Left colon (tissue), 2 donors: ENCODE data around the gene HOXB3. TPM values are rescaled to one million over a fixed set of nuclear protein-coding genes. Genes with fewer than 3 reads are reported as not detected.

ENCODE experiments used
- ATAC-seq: fragments of 200-7000 bp; cut with Tn5 transposase; one replicate; pipeline ENCODE4 v1.9.1; 2020; ENCODE audit warnings: mild to moderate bottlenecking, moderate library complexity
- DNase-seq, 2 donors: peaks; one replicate each; pipeline ENCODE4 v3.0.0-alpha.2; 2020
- intact Hi-C, 2 donors: fragments of 100-400 bp; cut with DNase I in 1 of 2; cut with micrococcal nuclease in 1 of 2; formaldehyde crosslinking; loops; one replicate each; pipeline versions ENCODE4 v1.11.2 to v1.14.0; 2022; cut with DNase I, micrococcal nuclease
- total RNA-seq, 2 donors: library from RNA; stranded (reverse); fragmentation: NEBNext Ultra II Directional; extraction: Animal tissue kit (Norgen Biotek cat#: 25700); gene quantifications; one replicate each; pipeline ENCODE4 v1.2.1, GENCODE V29; 2021
- donor health status: DM: no; HTN: no; CAD: no.
- donor health status: DM: yes; HTN: yes; CAD: no.

The HOXB3 gene
- total RNA-seq, 2 donors from 2014 or later = 35.8 to 41.9 TPM

DNA sequence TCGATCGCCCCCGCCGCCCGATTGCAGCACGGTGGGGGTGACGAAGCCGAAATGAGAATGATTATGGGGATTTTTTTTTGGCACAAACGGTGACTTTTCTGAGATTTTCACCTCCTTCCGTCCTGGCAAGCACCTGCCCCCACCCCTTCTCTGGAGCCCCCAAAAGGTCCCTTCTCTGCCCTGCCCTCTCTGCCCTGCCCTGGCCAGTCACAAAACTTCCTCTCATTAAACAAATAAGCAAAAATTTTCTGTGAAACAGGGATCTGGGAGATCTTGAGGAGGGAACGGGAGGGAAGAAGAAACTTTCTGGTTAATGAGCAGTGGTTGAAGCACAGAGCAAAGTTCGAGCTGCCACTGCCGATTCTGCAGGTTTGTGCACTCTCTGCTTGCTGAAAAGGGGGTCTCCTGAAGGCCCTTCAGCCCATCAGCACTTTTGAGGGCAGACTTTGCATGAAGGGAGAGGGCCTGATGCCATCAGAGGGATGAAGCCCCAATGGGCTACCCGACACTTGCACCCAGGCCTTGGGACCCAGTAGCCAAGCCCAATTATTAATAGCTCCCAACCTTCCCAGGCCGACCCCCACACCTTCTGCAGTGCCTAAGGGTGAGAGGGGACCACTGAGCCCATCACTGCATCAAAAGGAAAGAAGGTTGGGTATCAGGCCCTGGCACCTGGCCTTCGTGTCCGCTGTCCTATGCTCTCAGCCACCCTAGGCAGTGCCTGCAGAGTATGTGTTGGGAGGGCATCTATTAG lies 26.1 kb upstream of the HOXB3 start:
- DNase-seq = no peak
- intact Hi-C loops = loop anchor here in 1 of 2 donors (5.0 kb wide), 1 partner anchor 284 kb away; no protein-coding TSS in a partner anchor
- no peak for ATAC-seq

DNA sequence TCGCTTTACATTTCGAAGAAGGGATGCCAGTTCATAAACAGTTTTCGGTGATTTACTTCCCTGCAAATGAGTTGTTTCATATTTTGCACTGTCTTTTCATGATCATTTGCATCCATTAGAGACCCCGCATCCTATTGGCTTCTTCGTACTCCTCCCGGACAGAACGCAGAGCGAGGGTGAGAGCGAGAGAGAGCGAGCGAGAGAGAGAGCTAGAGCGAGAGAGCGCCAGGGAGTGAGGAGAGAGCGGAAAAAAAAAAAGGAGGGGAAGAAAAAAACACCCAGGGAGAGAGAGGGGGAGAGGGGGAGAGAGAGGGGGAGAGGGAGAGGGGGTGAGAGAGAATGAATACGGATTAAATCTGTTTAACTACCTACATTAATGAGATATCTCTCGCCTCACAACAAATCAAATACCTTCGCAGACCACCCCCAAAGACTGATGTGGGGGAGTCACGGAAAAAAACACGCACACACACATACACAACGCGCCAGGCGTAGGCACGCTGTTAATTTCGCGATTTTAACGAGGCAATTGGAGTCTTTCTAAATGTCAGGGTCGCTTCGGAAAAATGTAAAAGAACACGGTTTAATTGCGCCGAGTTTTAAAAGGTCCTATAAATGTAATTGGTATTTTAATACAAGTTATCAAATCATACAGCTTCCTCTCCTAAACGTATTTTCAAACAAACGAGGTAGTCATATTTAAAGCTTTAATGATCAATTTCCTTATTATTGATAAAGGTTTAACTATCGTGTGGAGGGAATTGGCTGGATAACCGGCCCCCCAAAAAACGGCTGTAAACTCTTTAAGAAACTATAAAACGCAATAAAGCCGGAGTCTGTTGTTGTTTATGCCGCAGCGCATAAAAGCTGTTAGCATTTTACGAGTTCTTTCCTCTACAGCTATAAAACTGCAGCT lies 25.3 kb upstream of the HOXB3 start, which contains the start of gene HOXB8:
Gene HOXB8, minus strand, starts transcription at position 246 of the 916 bp plus-strand sequence. CDS start 588 bp downstream, outside the sequence.
- intact Hi-C loops = loop anchor here in 1 of 2 donors (5.0 kb wide), 1 partner anchor 283 kb away; no protein-coding TSS in a partner anchor
- DNase-seq (peak in 1 of 2 donors; percentile 55), ATAC-seq (no peak)

DNA sequence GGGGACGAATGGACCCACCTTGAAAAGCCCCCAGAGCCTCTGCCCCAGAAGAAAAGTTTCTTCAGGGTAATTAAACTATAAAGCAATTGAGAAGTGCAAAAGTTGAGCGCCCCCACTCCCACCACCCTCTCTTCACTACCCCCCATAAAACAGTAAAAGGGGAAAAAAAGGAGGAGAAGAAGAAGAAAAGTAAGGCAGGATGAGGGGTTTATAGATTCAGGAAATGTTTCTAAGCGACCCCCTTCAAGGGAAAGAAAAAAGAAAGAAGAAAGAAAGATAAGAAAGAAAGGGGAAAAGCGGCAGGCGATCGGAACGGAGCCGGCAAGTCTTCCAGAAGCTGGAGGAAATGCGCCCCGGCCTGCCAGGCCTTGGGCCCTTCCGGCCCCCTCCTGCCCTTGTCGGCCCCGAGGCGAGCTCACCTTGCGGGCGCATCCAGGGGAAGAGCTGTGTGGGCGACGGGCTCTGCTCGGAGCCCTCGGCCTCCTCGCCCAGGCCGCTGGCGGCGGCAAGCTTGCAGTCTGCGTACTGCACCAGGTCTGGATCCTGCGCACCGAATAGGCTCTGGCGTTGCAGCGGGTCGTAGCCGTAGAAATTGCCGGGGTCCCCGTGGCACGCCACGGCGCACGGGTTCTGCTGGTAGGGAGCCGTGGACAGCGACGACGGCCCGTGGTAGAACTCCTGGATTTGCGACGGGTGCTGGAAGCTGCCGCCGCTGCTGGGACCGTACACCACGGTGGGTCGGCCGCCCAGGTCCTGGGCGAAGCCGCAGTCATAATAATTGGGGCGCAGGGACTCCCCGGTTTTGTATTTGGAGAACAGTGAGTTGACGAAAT lies 24.0 kb upstream of the HOXB3 start:
- ATAC-seq (no peak), DNase-seq (peak in 1 of 2 donors; percentile 48)
- intact Hi-C loops = no loop called here

DNA sequence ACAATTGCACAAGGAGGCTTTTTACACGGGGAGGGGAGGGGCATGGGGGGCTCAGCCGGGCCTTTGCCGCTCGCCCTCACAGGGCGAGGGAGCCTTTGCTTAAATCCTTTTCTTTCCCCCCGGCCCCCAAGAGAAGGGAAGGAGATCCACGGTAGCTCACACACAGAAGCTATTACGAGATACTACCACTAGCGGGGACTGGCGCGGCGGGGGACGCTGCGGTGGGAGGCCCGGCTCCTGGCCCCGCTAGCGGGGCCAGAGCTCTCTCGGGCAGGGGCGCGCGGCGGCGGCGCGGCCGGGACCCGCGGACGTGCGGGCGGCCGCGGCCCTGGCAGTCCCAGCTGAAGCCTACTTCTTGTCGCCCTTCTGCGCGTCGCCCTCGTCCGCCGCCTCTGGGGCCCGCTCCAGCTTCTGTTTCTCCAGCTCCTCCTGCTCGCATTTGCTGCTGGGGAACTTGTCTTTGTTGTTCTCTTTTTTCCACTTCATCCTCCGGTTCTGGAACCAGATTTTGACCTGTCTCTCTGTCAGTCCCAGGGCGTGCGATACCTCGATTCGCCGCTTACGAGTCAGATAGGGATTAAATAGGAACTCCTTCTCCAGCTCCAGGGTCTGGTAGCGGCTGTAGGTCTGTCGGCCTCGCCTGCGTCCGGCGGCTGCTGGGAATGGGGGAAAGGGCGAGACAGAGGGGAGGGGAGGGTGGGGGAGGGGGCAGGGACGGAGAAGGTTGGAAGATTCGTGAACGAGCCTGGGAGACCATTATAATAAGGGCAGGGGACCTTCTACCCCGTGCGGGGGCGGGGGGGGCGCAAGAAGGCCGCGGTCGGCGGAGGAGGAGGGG lies 23.0 kb upstream of the HOXB3 start:
- DNase-seq (peak in 1 of 2 donors; percentile 59), ATAC-seq (no peak)
- intact Hi-C loops = no loop called here

DNA sequence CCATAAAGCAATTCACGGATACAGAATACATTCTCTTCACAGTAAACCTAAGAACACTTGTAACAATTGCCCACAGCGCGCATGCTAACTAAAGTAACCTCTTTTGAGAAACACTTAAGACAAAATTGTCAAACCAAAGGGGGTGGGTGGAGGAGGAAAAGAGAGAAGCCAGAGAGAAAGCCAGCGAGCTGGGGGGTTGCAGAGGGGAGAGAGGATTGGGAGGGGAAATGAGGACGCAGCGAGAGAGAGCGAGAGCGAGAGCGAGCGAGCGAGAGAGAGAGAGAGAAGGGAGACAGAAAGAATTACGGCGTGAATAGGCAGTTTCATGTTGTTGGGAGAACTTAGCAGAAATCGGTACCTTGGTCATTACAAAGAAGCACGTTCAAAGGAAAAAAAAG lies 22.4 kb upstream of the HOXB3 start:
- DNase-seq (no peak), ATAC-seq (no peak)
- intact Hi-C loops = no loop called here

DNA sequence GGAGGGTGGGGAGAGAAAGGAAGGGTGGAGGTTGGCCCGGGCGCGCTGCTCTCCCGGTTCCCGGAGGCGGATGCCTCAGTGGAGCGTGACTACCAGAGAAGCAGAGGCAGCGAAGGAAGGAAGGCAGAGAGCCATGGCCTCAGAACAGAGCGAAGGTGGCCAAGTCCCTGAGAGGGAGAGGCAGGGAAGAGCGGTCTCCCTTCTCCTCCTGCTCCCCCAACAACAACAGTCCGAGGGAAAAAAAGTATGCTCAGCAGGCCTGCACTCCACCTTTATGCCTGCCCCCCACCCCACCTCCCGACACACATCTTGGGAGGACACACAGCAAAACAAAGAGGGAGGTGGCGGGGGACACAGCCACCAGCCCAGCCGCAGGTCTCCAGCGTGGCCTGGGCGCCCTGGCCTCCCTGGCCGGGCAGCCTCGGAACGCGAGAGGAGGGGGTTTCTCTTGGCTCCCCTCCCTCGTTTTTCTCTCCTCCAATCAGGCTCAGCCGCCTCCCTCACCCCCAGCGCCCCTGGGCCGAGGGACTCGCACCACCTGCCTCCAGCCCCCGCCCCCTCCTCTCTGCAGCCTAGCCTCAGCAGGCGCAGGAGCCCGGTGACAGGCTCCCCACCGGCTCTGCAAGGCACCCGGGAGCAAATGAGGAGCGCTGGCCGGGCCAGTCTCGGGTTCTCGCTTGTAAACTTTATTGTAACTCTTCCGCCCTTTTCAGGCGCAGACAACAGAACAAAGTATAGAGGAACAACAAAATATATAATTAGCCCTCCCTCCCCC lies 21.8 kb upstream of the HOXB3 start:
- peak; percentile 32 for ATAC-seq

DNA sequence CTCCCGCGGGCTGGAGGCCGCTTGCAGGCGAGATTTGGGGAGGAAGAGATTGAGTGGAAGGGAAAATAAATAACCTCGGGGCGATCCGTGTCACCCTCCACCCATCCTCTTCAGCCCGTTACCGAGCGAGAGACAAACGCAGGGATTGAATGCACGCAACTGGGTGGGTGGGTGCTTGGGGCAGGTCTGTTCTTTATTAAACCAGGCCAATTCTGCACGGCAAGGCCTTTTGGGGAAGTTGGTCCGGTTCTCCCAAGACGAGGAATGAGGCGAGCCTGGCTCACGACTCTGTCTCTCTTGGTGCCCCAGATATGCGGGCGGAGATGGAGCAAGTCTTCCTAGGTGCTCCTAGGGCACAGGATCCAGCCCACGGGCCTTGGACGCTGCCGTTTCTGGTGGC lies 21.2 kb upstream of the HOXB3 start:
- intact Hi-C loops = no loop called here
- DNase-seq = peak in 1 of 2 donors; percentile 54
- ATAC-seq = peak; percentile 14

More for the DNA sequence above, 21.8 kb upstream of the HOXB3 start:
- DNase-seq = peak in 1 of 2 donors; percentile 71
- intact Hi-C loops = no loop called here

DNA sequence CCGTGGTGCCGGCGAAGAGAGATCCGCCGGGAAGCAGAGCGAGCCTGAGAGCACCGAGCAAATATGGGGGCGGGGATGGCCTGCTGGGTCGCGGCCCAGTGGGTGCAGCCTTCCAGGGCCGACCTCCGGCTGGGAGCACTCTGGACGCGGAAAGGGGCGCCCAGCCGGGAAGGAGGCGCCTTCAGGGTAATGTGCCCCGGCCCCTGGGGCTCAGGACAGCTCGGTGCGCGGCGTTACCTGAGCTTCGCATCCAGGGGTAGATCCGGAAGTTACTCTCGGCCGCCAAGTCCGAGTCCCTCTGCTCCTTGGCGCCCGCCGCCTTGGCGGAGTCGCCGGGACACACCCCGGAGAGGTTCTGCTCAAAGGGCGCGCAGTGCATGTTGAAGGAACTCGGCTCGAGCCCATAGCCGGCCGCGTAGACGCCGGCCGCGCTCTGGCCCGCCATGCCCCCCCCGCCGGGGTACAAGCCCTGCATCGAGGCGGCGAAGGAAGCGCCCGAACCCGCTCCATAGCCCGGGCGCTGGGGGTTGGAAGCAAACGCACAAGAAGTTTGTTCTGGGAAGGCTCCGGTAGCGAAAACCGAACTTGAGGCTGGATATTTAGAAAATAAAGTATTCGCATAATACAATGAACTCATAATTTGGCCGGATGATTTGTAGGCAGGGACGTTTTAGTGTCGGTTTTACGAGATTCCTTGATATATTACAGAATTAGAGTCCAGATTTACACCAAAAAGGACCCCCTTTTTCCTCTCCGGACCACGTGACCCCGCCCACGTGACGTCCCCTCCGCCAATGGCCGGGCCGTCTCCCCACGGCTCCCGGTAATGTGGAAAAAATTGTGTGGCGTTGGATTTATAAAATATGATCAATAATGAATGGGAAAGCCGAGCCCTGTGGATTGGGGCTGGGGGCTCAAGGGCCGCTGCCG lies 20.5 kb upstream of the HOXB3 start, which contains the start of gene HOXB7:
Gene HOXB7, minus strand, starts transcription at position 736 of the 930 bp plus-strand sequence. Its CDS starts 99 bp downstream, at position 637.
- DNase-seq = peak; percentile 80 to 90
- ATAC-seq = peak; percentile 73
- intact Hi-C loops = no loop called here

DNA sequence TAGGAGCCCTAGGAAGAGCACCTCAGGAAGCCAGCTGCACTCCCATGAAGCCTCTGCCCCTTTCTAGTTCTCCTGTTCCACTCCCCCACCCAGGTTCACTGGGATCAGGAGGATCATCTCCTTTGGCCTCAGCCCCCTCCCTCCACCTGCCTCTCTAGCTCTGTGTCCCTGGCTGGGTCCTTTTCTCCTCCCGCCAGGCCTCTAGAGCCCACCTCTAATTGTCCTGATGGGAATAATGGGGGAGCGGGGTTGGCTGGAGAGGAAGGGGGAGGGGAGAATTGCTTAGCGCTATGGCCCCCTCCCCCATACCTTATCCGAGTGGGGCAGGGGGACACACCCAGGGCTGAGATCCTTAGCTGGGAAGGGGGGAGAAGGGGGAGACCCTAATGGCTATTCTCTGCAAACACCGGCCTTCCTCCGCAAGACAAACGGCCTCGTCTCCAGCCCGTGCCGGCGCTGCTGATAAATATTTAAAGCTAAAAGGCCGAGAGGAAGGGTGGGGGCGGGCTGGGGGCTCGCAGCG lies 19.8 kb upstream of the HOXB3 start:
- DNase-seq (no peak), ATAC-seq (no peak)
- intact Hi-C loops = no loop called here

DNA sequence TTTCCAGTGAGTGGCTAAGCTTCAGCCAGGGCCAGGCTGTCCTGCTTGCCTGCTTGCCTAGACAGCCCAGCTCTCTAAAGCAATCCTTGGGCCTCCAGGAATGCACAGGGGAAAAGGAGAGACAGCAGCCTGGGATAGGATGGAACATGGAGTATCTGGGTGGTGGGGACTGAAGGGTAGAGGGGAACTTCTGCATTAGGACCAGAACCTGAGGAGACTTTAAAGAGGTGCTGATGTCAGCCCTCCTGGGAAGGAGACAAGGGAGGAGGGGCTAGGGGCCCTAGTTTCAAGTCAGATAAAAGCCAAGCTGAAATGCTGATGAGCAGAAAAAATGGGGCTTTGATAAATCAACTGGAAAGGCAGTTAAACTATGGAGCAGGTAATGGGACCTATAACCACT lies 19.0 kb upstream of the HOXB3 start:
- ATAC-seq = no peak
- intact Hi-C loops = no loop called here

DNA sequence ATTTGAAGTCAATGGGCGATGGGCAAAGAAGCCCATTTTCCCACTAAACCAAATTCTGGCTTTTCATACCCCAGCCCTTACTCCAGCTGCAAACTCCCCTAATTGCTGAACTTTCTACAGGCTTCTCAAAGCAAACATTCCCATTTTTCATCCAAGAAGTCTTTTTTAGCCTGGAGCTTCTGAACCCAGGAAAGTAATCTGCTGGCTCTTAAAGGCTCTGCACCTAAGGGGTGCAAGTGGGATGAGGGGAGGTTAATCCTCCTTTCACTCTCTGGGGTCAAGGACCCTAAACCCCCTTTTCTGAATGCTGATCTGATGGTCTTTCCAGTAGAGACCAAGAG lies 18.4 kb upstream of the HOXB3 start:
- intact Hi-C loops = no loop called here
- DNase-seq (no peak), ATAC-seq (no peak)

More for the DNA sequence above, 19.0 kb upstream of the HOXB3 start:
- DNase-seq = no peak

DNA sequence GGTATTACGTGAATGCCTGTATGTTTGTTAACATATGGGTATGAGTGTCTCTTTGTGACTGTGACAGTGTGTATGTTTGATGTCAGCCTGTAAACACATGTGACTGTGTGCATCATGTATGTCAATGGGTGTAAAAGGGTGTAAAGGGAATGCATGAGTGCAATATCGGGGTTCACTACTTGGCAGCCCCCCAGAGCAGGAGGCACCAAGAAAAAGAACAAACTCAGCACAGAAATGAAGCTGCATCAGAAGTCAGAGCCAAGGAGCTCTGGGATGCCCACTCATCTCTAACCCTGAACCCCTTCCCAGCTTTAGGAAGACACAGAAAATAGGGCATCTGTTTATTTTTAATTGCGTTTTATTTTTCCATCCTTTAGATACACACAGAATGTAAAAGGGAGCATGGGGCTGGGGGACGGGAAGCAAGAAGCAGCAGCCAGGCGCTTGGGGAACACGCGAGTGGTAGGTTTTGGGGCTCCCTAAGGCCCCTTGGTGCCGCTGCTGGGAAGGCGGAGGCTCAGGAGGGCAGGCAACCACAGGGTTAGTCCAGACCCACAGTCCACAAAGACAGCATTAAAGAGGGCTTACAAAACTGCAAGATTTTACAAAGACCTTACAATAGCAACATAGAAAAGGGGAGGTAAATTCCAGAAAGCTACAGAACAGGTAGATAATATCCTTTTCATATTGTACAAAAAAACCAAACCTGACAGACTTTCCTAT lies 17.0 kb upstream of the HOXB3 start:
- DNase-seq (no peak), ATAC-seq (no peak)
- intact Hi-C loops = no loop called here

DNA sequence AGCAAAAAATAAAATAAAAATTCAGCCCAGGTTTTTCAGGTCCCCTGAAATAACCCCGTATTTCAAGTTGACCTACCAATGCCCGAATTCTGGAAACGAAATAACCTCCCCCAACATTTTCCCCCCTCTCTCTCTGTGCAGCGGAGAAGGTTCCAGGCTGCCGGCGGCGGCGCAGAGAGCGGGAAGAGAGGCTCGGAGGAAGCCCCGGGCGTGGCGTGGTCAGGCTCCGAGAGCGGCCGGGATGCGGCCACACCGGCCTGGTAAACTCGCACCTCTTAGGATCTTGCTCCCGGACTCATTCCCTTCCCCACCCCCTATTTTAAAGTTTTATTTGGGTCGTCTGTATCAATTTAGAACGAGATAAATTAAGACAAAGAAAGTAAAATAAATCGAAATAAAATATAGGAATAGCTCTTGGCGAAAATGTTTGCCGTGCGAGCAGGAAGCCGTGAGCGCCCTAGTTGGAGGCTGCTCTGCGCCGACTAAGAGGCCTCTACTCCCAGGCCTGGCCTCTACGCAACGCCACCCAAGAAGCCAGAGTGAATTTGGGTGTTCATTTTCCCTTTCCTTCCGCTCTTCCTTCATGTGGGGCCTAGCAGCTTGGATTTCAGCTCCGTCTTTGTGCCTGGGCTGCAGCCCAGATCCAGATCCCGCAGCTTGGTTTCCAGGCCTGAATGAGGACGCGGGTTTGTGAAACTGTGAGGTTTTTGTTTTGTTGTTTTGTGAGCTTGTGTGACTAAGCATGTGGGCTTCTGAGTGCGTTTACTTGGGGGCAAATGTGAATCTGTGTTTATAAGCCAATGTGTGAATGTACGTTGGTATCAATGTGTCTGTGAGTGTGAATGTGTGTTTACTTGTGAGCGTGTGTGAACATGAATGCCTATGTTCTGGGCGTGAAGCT lies 16.2 kb upstream of the HOXB3 start:
- DNase-seq = no peak
- intact Hi-C loops = no loop called here

DNA sequence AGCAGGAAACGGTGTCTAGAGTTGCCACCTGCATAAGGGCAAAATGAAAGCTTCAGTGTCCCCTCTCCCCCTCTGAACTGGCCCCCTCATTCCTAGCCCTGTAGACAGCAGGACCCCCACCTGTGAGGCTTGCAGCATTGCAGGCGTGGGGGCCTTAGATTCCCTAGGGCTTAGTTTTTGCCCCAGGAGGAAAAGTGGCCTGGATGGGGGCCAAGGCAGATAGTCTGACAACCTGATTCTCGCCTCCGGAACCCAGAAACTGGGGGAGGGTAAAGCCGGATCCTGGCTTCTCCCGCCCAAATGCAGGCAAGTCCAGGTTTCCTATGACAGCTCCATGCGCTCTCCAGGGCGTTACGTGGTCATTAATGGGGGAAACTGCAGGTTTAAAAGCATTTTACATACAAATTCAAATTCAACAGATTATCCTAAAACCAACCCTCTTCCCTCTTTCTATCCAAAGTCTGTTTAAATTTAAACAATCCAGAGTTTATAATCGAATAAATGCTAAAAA lies 15.4 kb upstream of the HOXB3 start:
- no peak for DNase-seq
- ATAC-seq = no peak
- intact Hi-C loops = no loop called here

More for the DNA sequence above, 16.2 kb upstream of the HOXB3 start:
- ATAC-seq = no peak
